ENCODE data around the gene OR1F1. TPM values are rescaled to one million over a fixed set of nuclear protein-coding genes. Genes with fewer than 3 reads are reported as not detected.

Gene OR1F1
- total RNA-seq, 4 donors from 2014 or later, result not detected

DNA sequence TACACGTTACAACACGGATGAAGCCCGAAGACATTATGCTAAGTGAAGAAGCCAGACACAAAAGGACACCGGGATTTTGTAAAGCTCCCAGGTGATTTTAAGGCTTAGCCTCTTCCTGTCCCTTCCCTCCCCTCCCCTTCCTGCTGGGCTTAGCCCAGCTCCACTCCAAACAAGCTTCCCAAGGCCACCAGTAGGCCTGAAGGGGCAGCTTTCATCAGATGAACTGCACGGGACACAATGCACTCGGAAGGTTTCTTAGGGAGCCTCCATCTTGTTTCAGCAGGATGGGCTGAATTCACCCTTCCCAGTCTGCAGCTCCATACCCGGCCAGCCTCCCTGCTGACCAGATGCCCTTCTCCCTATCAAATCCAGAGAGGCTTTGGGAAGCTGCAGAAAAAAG is 58.0 kb downstream of the OR1F1 start:
- no peak overlapping the region for H3K4me3 ChIP-seq
- DNase-seq (no peak), ATAC-seq (no peak)
- no peak overlapping the region for H3K27ac ChIP-seq
- in situ Hi-C loops (cut with MboI; ENCODE audit: low sequenced_read_pairs in 4 of 4) (no loop called here), intact Hi-C loops (cut with DNase I; ENCODE audit: low total_unique reads) (no loop called here)
- no peaks in the 10 kb centered on the region for H3K27me3 ChIP-seq
- TF ChIP-seq, protein P1, sequence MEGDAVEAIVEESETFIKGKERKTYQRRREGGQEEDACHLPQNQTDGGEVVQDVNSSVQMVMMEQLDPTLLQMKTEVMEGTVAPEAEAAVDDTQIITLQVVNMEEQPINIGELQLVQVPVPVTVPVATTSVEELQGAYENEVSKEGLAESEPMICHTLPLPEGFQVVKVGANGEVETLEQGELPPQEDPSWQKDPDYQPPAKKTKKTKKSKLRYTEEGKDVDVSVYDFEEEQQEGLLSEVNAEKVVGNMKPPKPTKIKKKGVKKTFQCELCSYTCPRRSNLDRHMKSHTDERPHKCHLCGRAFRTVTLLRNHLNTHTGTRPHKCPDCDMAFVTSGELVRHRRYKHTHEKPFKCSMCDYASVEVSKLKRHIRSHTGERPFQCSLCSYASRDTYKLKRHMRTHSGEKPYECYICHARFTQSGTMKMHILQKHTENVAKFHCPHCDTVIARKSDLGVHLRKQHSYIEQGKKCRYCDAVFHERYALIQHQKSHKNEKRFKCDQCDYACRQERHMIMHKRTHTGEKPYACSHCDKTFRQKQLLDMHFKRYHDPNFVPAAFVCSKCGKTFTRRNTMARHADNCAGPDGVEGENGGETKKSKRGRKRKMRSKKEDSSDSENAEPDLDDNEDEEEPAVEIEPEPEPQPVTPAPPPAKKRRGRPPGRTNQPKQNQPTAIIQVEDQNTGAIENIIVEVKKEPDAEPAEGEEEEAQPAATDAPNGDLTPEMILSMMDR (IDR thresholded peaks at IDR 0.05 in 4 of 5, conservative IDR thresholded peaks at IDR 0.05 in 1 of 5), result no peak
- no peak for TF ChIP-seq POLR2A (IDR thresholded peaks at IDR 0.05)
- H3K4me1 ChIP-seq, result no peaks in the 10 kb centered on the region
- H3K9me3 ChIP-seq, result no peaks in the 10 kb centered on the region
- H3K36me3 ChIP-seq, result no peaks in the 10 kb centered on the region

DNA sequence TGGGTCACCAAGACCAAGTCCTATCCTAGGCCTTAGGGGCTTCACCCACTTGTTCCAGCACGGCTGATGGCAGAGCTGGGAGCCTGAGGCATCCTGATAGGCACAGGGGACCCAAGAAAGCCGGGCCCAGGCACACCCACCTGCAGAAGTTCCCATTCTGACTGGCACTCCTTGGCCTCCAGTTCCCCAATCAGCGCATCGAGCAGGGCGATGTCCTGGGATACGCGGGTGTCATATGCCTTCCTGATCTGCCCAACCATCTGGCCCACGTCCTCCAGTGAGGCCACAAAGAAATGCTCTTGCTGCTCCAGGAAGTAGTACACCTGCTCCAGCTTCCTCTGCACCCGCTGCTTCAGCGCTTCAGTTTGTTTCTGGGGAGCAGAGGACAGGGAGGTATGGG is 58.9 kb downstream of the OR1F1 start:
- DNase-seq (no peak), ATAC-seq (no peak)
- H3K9me3 ChIP-seq, result no peaks in the 10 kb centered on the region
- intact Hi-C loops (cut with DNase I; ENCODE audit: low total_unique reads), result no loop called here
- TF ChIP-seq, protein P1 (IDR thresholded peaks at IDR 0.05 in 4 of 5, conservative IDR thresholded peaks at IDR 0.05 in 1 of 5), result no peak
- H3K4me1 ChIP-seq, result no peaks in the 10 kb centered on the region
- H3K4me3 ChIP-seq, result no peak overlapping the region
- no peaks in the 10 kb centered on the region for H3K36me3 ChIP-seq
- no peak overlapping the region for H3K27ac ChIP-seq
- no peaks in the 10 kb centered on the region for H3K27me3 ChIP-seq
- in situ Hi-C loops (cut with MboI; ENCODE audit: low sequenced_read_pairs in 4 of 4), result no loop called here

DNA sequence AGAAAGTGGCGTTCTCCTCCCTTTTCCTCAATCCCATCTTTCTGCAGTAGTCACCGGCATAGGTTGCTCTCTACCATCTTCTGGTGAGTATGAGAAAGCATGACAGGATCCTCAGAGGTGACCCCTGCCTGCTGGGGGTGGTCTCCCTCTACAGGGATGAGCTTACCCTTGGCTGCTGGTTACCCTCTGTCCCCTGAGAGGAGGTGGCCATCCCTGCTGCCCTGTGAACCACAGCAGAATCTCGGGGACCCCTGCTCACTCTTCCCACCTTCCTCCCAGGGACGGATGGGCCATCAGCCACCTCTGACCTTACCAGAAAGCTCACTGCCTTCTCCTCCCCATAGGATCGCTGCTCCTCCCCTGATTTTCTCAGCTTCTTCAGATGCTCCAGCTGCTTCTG is 60.6 kb downstream of the OR1F1 start:
- Histone ChIP-seq H3K27ac (no peak overlapping the region), H3K27me3 (no peaks in the 10 kb centered on the region), H3K9me3 (no peaks in the 10 kb centered on the region), H3K4me3 (no peak overlapping the region), H3K4me1 (no peaks in the 10 kb centered on the region), H3K36me3 (no peaks in the 10 kb centered on the region)
- TF ChIP-seq, protein P1 (IDR thresholded peaks at IDR 0.05 in 4 of 5, conservative IDR thresholded peaks at IDR 0.05 in 1 of 5), result no peak
- no peak for TF ChIP-seq POLR2A (IDR thresholded peaks at IDR 0.05)
- DNase-seq (no peak), ATAC-seq (no peak)
- intact Hi-C loops (cut with DNase I; ENCODE audit: low total_unique reads) (no loop called here), in situ Hi-C loops (cut with MboI; ENCODE audit: low sequenced_read_pairs in 4 of 4) (no loop called here)

DNA sequence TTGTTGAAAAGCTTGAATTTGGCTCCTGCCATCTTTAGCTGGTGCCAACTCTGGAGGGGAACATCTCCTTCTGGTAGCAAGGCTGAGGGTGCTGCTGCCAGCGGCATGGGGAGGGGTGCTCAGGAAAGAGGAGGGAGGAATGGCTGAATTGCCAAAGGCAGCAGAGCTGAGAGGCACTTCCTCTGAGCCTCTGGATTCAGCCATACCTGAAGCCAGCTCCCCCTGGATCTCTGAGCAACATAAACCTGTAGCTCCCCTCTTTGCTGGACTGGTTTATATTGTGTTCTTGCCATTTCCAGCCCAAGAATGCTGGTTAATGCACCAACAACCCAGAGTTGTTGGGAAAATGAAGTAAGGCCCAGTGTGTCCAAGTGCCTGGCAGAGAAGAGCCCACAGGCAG is 61.0 kb downstream of the OR1F1 start:
- Histone ChIP-seq H3K27ac (no peak overlapping the region), H3K9me3 (no peaks in the 10 kb centered on the region), H3K36me3 (no peaks in the 10 kb centered on the region), H3K4me3 (no peak overlapping the region), H3K4me1 (no peaks in the 10 kb centered on the region), H3K27me3 (no peaks in the 10 kb centered on the region)
- intact Hi-C loops (cut with DNase I; ENCODE audit: low total_unique reads) (no loop called here), in situ Hi-C loops (cut with MboI; ENCODE audit: low sequenced_read_pairs in 4 of 4) (no loop called here)
- no peak for ATAC-seq
- DNase-seq, result no peak
- TF ChIP-seq, protein P1 (IDR thresholded peaks at IDR 0.05 in 4 of 5, conservative IDR thresholded peaks at IDR 0.05 in 1 of 5), result no peak
- no peak for TF ChIP-seq POLR2A (IDR thresholded peaks at IDR 0.05)

DNA sequence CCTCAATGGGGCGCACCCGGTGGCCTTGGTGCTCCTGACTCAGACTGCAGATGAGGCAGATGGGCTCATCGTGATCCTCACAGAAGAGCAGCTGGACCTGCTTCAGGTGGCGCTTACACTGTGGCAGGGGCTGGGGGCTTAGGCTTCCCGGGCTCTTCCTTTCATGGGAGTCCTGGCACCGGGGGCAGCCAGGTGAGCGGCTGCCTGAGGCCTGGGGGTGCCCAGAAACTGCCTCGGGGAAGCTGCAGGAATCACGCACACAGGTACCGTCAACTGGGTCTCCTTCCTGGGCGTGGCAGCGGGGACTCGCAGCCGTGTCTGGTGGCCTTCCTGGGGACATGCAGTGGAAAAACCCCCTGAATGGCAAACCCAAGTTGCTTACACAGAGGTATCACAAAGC is 61.4 kb downstream of the OR1F1 start:
- DNase-seq, result no peak
- Histone ChIP-seq H3K4me1 (no peaks in the 10 kb centered on the region), H3K27me3 (no peaks in the 10 kb centered on the region), H3K9me3 (no peaks in the 10 kb centered on the region), H3K27ac (no peak overlapping the region), H3K4me3 (no peak overlapping the region), H3K36me3 (no peaks in the 10 kb centered on the region)
- in situ Hi-C loops (cut with MboI; ENCODE audit: low sequenced_read_pairs in 4 of 4) (no loop called here), intact Hi-C loops (cut with DNase I; ENCODE audit: low total_unique reads) (no loop called here)
- no peak for ATAC-seq
- TF ChIP-seq, protein P1 (IDR thresholded peaks at IDR 0.05 in 4 of 5, conservative IDR thresholded peaks at IDR 0.05 in 1 of 5), result no peak
- TF ChIP-seq POLR2A (IDR thresholded peaks at IDR 0.05), result no peak
